PC-3 (cell line): ENCODE measurements around the gene CMTM4. TPM values are rescaled to one million over a fixed set of nuclear protein-coding genes. Genes with fewer than 3 reads are reported as not detected.

ENCODE experiments used
- ATAC-seq: fragments of 200-7000 bp; cut with Tn5 transposase; 2 replicates; pipeline ENCODE4 v1.9.1; 2020; ENCODE audit warnings: mild to moderate bottlenecking, moderate library complexity
- BruUV-seq: library from RNA; stranded (reverse); fragments of 400-500 nt; replicated peaks from 2 replicates; lab custom pipeline; 2021; lab: Mats Ljungman, UMichigan
- CTCF ChIA-PET: fragments of 300-600 bp; sonication (Branson Sonifier 250); formaldehyde crosslinking; loops from one replicate; lab custom pipeline; 2022; ENCODE audit warnings: antibody characterized with exemption; lab: Charles Lee
- POLR2A ChIA-PET: fragments of 300-600 bp; sonication (Branson Sonifier 250); formaldehyde crosslinking; loops from one replicate; lab custom pipeline; 2022; ENCODE audit warnings: antibody characterized with exemption; ENCODE audit not compliant: unreplicated experiment; lab: Charles Lee
- DNase-seq: peaks from one replicate; pipeline ENCODE4 v3.0.0-alpha.2; 2015
- H2AFZ ChIP-seq: fragments of 300-600 bp; sonication (generic); 2 replicates; pipeline ENCODE4 v1.6.0; 2016; ENCODE audit warnings: antibody characterized with exemption, low read length
- H3F3A ChIP-seq: fragments of 300-600 bp; sonication (generic); one replicate; pipeline ENCODE4 v1.6.0; 2017; ENCODE audit warnings: antibody characterized with exemption, low read length, control low read depth, mild to moderate bottlenecking; ENCODE audit not compliant: unreplicated experiment
- H3K27ac ChIP-seq: fragments of 300-600 bp; sonication (generic); 2 replicates; pipeline ENCODE4 v1.5.1; 2016; ENCODE audit warnings: mild to moderate bottlenecking, low read length
- H3K27me3 ChIP-seq: fragments of 300-600 bp; sonication (generic); 2 replicates; pipeline ENCODE4 v1.6.1; 2016; ENCODE audit warnings: low read length, mixed read lengths
- H3K36me3 ChIP-seq: fragments of 300-600 bp; sonication (generic); 2 replicates; pipeline ENCODE4 v1.6.1; 2016; ENCODE audit warnings: low read depth, mixed run types, low read length, mixed read lengths
- H3K4me1 ChIP-seq: fragments of 300-600 bp; sonication (generic); 2 replicates; pipeline ENCODE4 v1.5.1; 2016; ENCODE audit warnings: low read length; ENCODE audit not compliant: insufficient read depth
- H3K4me2 ChIP-seq: fragments of 300-600 bp; sonication (generic); 2 replicates; pipeline ENCODE4 v1.6.0; 2016; ENCODE audit warnings: low read length
- H3K4me3 ChIP-seq: fragments of 300-600 bp; sonication (generic); 2 replicates; pipeline ENCODE4 v1.5.1; 2016; ENCODE audit warnings: mild to moderate bottlenecking, low read length, mixed read lengths
- H3K79me2 ChIP-seq: fragments of 300-600 bp; sonication (generic); 2 replicates; pipeline ENCODE4 v1.6.1; 2017; ENCODE audit warnings: low read length, mixed read lengths
- H3K9ac ChIP-seq: fragments of 300-600 bp; sonication (generic); 2 replicates; pipeline ENCODE4 v1.6.0; 2016; ENCODE audit warnings: mild to moderate bottlenecking, low read length
- H3K9me2 ChIP-seq: fragments of 300-600 bp; sonication (generic); replicated peaks from 2 replicates; pipeline ENCODE4 v1.6.1; 2016; ENCODE audit warnings: mixed run types, low read length, mixed read lengths
- H3K9me3 ChIP-seq: fragments of 300-600 bp; sonication (generic); 2 replicates; pipeline ENCODE4 v1.6.1; 2016; ENCODE audit warnings: low read length, mixed read lengths
- H4K20me1 ChIP-seq: fragments of 300-600 bp; sonication (generic); 2 replicates; pipeline ENCODE4 v1.6.1; 2016; ENCODE audit warnings: low read length, mixed read lengths
- CTCF ChIP-seq: fragments of 300-600 bp; sonication (generic); conservative IDR thresholded peaks from 2 replicates; pipeline ENCODE4 v1.5.1; 2017; ENCODE audit warnings: antibody characterized with exemption, low read depth, mild to moderate bottlenecking, low read length
- EZH2 ChIP-seq: fragments of 300-600 bp; sonication (generic); IDR thresholded peaks from one replicate; pipeline ENCODE4 v1.6.1; 2017; ENCODE audit warnings: antibody characterized with exemption, mild to moderate bottlenecking, low read length; ENCODE audit not compliant: unreplicated experiment
- EZH2phosphoT487 ChIP-seq: fragments of 300-600 bp; sonication (generic); IDR thresholded peaks from 2 replicates; pipeline ENCODE4 v1.6.1; 2018; ENCODE audit warnings: mild to moderate bottlenecking, antibody characterized with exemption, low read length, borderline replicate concordance
- intact Hi-C: fragments of 100-400 bp; cut with micrococcal nuclease; formaldehyde crosslinking; loops from 2 replicates; pipeline ENCODE4 v1.9.0; 2023
- total RNA-seq: library from RNA; depleted of rRNA; stranded (reverse); fragments of >200 nt; gene quantifications from 2 replicates; pipeline ENCODE4 v1.2.3, GENCODE V29; 2014

Gene CMTM4
- total RNA-seq, 1 experiment from 2014 or later: 16.9 TPM

GRCh38 chr16:66623755-66624154 lies 72.8 kb downstream of the CMTM4 start:
- intact Hi-C loops: no loop called here
- Histone ChIP-seq H3K27me3 (no peaks in the 10 kb centered on the region), H3K27ac (no peak overlapping the region), H3K79me2 (no peaks in the 10 kb centered on the region), H3F3A (no peaks in the 10 kb centered on the region), H3K4me1 (peaks cover 9% of the 10 kb centered on the region), H3K4me3 (no peak overlapping the region), H3K4me2 (no peak overlapping the region), H3K9me3 (no peaks in the 10 kb centered on the region), H2AFZ (no peak overlapping the region), H3K36me3 (no peaks in the 10 kb centered on the region), H3K9me2 (no peaks in the 10 kb centered on the region), H4K20me1 (no peaks in the 10 kb centered on the region), H3K9ac (no peak overlapping the region)
- CTCF ChIA-PET: no interaction called here
- TF ChIP-seq CTCF: no peak
- no peak for TF ChIP-seq EZH2
- TF ChIP-seq EZH2phosphoT487: no peak
- POLR2A ChIA-PET: no interaction called here
- BruUV-seq: no TSS peak
- DNase-seq: no peak
- no peak for ATAC-seq

GRCh38 chr16:66622863-66623262 lies 73.7 kb downstream of the CMTM4 start:
- Histone ChIP-seq H3K9me3 (no peaks in the 10 kb centered on the region), H3K9me2 (no peaks in the 10 kb centered on the region), H2AFZ (no peak overlapping the region), H3K27ac (no peak overlapping the region), H4K20me1 (no peaks in the 10 kb centered on the region), H3K4me3 (no peak overlapping the region), H3K4me2 (no peak overlapping the region), H3K9ac (no peak overlapping the region), H3K36me3 (no peaks in the 10 kb centered on the region), H3K27me3 (no peaks in the 10 kb centered on the region), H3K79me2 (no peaks in the 10 kb centered on the region), H3F3A (no peaks in the 10 kb centered on the region), H3K4me1 (peaks cover 18% of the 10 kb centered on the region)
- no peak for ATAC-seq
- POLR2A ChIA-PET: interaction anchor here (0.6 kb wide), 1 partner anchor 63 kb away, joined by 11 read pairs; no protein-coding TSS in a partner anchor
- CTCF ChIA-PET: no interaction called here
- TF ChIP-seq EZH2phosphoT487: no peak
- no peak for TF ChIP-seq EZH2
- TF ChIP-seq CTCF: no peak
- no peak for DNase-seq
- intact Hi-C loops: no loop called here
- no TSS peak for BruUV-seq

GRCh38 chr16:66621973-66622372 lies 74.6 kb downstream of the CMTM4 start:
- Histone ChIP-seq H2AFZ (no peak overlapping the region), H3K79me2 (no peaks in the 10 kb centered on the region), H3F3A (no peaks in the 10 kb centered on the region), H3K4me1 (peaks cover 26% of the 10 kb centered on the region), H3K9me2 (no peaks in the 10 kb centered on the region), H3K4me2 (no peak overlapping the region), H3K9me3 (no peaks in the 10 kb centered on the region), H4K20me1 (no peaks in the 10 kb centered on the region), H3K9ac (no peak overlapping the region), H3K27ac (no peak overlapping the region), H3K27me3 (no peaks in the 10 kb centered on the region), H3K4me3 (no peak overlapping the region), H3K36me3 (no peaks in the 10 kb centered on the region)
- intact Hi-C loops: no loop called here
- no TSS peak for BruUV-seq
- POLR2A ChIA-PET: no interaction called here
- CTCF ChIA-PET: no interaction called here
- ATAC-seq: no peak
- DNase-seq: no peak
- no peak for TF ChIP-seq EZH2
- TF ChIP-seq CTCF: no peak
- TF ChIP-seq EZH2phosphoT487: no peak
